Fibroblast of skin of left quadriceps (primary cell): ENCODE data around the gene IGF2R.
"Not testable (repeated sequence)": the region's sequence is repeated elsewhere in the genome, so short reads cannot be mapped to it uniquely, and the experiment has no call there.

Experiments used
- DNase-seq, 2 experiments: peaks; one replicate each; pipeline ENCODE4 v3.0.0-alpha.2; 2013; ENCODE audit warnings: low read depth in 2 of 2

IGF2R gene

DNA sequence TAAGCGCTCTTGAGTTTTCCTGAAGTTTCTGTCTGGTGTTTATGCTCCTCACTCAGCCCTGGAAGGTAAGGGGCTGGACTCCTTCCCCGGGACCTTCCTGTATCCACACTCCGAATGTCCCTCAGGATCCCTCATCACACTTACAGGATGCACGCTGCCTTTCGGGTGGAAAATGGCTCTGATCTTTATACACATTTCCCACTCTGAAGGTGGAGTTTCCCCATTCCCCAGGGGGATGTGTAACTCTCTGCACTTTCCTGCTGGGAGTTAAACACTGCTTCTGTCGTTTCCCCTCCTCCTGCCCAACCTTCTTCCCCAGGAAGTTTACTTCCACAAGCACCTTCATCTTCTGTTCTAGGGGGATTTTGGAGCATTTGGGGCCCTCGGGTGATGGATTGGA, 17.1 kb upstream of the IGF2R start:
- no peak for DNase-seq

GRCh38 chr6:159952289-159953005, 16.4 kb upstream of the IGF2R start:
- no peak for DNase-seq

DNA sequence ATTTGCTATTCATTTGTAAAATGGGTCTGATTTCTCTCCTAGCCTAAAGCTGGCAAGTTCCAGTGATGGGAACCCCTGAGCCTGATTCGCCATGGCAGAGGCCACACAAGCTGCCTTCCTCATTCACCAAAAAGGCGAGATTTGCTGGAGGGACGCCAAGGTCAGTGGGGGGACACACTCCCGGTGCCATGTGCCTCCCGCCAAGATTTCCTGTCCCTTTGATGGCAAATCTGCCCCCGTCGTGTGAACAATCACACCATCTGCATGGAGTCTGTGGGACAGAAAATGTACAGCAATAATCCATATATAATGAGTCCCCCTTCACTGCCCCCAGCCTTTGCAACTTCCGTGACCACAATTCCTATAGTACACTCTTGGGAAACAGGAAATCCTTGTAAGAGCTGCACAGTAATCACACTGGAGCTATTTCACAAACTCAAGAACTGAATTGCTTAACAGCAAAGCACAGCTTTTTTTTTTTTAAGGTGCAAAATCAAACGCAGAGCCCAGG, 15.7 kb upstream of the IGF2R start:
- peak; percentile 66 to 71 for DNase-seq

- DNase-seq = no peak
These were observed 12.9 kb upstream of the IGF2R start for GRCh38 chr6:159955945-159956361.

GRCh38 chr6:159957071-159957673, 11.7 kb upstream of the IGF2R start:
- no peak for DNase-seq

- DNase-seq = no peak
These were observed 9.5 kb upstream of the IGF2R start for GRCh38 chr6:159959165-159959975.

GRCh38 chr6:159959976-159960384, 8.9 kb upstream of the IGF2R start:
- no peak for DNase-seq

GRCh38 chr6:159960485-159960884, 8.4 kb upstream of the IGF2R start:
- no peak for DNase-seq

- DNase-seq = no peak
These were observed 7.4 kb upstream of the IGF2R start for GRCh38 chr6:159961528-159961927.

DNA sequence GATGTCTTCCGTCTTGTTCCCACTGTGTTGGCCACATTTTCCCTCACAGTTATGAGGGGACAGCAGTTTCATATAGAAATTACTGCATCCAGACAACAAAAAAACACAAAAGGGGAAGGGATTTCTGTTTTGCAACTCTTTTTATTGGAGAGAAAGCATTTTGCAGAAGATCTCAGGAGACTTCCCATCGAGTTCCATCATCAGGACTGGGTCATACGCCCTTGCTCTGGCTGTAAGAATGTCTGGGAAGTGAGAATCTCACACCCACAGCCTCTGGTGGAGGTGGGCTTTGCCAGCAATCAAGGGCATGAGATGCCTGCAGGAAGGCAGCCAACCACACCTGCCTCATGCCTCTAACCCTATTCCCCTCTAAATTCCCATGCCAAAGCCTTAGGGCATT, 5.8 kb upstream of the IGF2R start:
- no peak for DNase-seq

GRCh38 chr6:159964046-159964445, 4.8 kb upstream of the IGF2R start:
- DNase-seq = no peak

DNA sequence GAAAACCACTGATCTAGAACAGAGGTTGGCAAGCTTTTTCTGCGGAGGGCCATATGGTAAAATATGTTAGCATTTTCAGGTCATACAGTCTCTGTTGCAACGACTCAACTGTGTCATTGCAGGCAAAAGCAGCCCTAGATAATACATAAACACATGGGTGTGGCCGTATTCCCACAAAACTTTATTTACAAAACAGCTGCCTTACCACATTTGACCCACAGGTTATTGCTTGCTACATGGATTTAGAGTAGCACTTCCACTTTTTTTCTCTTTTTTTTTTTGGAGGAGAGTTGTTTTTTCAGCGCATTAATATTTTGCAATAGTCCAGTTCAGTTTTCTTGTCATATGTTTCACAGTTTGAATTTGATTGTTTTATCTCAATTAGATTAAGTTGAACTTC, 2.5 kb upstream of the IGF2R start:
- no peak for DNase-seq

DNA sequence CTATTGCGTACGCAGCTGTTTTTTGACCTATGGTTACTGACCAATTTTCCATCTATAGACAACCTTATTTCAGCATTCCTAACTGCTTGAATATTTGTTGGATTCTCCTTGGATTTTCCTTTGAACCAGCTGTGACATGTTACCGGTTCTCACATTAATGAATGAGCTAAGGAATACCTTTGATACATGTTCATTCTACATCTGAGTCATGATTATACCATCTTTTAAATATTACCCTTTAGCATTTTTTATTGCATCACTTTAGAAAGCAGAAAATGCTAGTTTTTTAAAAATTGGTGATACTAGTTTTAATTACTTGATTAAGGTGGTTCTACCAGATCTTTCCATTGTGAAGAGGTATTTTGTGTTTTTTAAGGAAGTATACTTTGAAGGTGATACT, 1.9 kb upstream of the IGF2R start:
- no peak for DNase-seq

DNA sequence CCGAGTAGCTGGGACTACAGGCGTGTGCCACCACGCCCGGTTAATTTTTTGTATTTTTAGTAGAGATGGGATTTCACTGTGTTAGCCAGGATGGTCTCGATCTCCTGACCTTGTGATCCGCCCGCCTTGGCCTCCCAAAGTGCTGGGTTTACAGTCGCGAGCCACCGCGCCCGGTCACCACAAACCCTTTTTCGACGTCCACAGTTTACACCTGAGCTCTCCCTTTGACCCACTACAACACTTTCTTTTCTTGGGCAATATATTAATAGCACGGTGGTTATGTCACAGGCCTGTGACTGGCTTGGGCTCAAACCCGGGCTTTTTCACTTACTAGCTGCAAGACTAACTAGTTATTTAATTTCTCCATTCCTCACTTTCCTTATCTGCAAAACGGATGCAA, 1.3 kb upstream of the IGF2R start:
- DNase-seq = not testable (repeated sequence)

DNA sequence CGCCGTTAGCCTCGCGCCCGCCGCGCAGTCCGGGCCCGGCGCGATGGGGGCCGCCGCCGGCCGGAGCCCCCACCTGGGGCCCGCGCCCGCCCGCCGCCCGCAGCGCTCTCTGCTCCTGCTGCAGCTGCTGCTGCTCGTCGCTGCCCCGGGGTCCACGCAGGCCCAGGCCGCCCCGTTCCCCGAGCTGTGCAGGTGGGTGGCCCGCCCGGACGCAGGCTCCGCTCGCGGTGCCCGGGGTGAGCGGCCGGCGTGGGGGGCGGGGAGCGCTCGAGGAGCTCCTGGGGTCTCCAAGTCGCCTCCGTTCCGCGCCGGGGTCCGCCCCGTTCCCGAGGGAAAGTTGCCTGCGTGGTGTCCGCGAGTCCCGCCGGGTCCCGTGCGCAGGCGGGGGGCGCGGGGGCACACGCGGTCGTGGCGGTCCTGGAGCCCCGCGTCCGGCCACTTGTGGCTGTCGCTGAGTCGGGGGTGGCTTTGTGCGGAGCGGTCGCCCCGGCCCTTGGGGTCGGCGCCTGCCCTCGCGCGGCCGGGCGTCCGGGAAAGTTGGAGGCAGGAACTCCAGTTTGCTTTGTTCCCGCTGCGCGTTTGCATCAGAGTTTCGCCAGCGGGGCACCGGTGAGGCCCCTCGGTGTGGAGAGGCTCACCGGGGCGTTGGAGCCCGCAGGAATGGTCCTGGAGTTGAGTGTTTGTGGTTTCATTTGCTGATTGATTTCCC, 476 bp downstream of the IGF2R start:
- no peak for DNase-seq

DNA sequence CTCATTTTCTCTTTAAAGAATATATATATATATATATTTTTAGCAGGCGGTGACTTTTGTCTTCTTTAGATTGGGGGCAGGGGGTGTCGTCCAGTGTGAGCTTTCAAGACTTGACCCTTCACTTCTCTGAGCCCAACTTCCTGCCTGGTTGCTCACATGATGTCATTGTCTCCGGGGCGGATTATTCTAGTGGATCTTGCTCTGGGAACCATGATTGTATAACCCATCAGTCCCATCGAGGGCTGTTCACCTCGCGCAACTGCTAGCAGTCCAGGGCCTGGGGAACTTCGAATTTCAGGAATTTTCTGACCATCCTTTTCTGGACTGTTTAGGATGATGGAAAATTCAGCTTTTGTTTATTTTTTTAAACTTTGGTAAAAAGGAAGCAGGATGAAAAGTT, 1.0 kb downstream of the IGF2R start:
- DNase-seq = no peak

- DNase-seq = no peak
These were observed 1.8 kb downstream of the IGF2R start for GRCh38 chr6:159970659-159971063.

- no peak for DNase-seq
These were observed 2.7 kb downstream of the IGF2R start for GRCh38 chr6:159971341-159972178.

DNA sequence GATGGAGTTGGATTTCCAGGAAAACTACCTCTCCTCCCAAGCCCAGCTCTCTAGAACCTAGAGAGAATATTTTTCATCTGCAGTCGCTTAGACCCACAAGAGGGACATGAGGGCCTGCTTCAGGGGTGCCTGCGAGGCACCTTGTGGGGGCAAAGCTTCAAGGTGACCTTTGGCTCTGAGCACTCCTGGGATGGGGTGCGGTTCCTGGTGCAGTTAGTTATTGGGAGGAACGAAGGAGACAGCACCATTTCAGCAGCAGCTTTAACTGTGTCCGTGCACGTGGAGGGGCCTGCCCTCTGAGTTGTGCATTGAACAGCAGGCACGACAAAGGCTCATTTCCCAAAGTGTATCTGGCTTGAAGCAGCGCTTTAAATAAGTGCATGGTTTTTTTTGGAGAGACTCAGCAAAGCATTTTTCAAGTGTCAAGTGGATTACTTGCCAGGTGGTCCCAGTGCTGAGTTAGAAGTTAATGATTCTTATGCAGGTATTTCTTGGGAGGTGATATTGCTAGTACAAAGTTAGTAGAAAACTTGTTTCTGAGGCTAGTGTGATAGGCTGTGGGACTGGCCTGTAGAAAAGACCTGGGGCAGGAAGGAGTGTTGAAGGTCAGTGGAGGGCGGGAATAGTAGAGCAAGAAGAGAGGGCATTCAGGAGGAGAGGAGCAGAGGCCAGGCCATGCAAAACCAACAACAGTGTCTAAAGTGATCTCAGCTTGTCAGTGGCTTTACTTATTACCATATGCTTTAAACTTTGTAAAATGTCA, 3.8 kb downstream of the IGF2R start:
- no peak for DNase-seq

DNA sequence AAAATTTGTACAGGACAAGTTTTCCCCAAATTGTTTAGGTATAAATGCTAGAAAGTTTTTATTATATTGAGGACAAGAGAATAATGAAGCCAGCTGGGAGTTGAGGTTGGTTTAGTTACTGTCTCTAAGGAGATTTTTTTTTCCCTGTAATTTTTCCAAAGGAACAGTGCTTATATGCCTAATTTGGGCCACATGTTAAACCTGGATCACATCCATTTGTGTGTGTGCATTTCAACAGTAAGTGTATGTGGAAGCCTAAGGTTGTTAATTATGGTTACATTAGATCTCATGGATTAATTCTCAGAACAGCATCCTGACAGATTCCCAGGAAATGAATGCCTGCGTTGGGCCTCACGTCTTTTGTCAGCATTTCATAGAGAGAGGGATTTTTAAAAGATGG, 4.5 kb downstream of the IGF2R start:
- peak; percentile 87 to 88 for DNase-seq
